ENCODE measurements around the gene BICC1.
A peak's percentile ranks its signal among the peaks of the same experiment; 100 is the strongest.

BICC1 gene

DNA sequence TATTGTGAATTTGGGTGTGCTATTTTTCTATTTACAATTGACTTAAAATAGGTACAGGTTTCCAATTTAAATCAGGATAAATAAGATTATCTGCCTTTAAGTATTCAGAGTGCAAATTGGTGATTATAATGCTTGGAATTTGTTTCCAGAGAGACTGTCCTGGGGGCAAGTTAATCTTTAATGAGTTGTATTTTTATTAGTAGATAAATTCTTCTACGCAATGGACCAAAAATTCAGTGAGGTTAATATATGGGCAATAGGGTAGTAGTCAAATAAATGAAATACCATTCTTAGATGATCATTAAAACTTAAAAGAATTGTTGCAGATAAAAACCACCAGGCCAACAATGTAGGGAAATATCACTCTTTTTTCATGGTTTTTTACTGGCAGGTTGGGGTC lies 3.4 kb downstream of the BICC1 start:
- FAIRE-seq: no peak
- DNase-seq (ENCODE audit: low spot score): no peak

DNA sequence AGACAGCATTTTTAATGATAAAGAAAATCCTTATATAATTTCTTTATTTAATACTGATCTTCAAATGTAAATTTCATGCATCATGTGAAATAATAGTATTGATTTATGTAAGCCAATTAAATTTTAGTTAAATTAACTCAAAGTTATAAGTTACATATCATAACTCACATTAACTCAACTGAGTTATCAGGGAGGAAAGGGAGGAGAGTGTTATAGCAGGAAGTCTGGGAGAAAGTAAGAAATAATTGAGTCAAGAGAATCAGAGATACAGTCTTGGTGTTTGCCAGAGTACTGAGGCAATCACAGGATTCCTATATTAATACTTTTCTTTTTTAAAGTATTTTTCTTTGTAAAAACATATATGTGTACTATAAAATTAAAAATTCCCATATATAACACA lies 4.0 kb downstream of the BICC1 start:
- FAIRE-seq (no peak), DNase-seq (ENCODE audit: low spot score) (no peak)

DNA sequence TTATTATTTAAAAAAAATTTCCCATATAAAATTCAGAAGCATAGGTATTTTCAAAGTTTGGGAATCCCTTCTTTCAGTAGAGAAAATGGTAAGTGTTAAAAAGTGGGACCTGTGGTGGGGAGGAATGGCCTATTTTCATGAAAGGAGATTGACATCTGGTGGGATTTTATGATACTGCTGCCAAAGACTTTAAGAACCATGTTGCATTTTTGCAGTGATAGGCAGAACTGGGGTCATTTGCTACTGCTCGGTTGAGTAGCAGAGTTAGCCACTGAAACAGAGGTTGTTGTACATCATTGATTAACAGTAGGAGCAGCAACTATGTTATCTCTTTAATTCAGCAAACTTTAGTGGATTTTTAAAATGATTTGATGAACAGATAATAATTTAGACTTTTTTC lies 4.4 kb downstream of the BICC1 start:
- DNase-seq (ENCODE audit: low spot score): no peak

DNA sequence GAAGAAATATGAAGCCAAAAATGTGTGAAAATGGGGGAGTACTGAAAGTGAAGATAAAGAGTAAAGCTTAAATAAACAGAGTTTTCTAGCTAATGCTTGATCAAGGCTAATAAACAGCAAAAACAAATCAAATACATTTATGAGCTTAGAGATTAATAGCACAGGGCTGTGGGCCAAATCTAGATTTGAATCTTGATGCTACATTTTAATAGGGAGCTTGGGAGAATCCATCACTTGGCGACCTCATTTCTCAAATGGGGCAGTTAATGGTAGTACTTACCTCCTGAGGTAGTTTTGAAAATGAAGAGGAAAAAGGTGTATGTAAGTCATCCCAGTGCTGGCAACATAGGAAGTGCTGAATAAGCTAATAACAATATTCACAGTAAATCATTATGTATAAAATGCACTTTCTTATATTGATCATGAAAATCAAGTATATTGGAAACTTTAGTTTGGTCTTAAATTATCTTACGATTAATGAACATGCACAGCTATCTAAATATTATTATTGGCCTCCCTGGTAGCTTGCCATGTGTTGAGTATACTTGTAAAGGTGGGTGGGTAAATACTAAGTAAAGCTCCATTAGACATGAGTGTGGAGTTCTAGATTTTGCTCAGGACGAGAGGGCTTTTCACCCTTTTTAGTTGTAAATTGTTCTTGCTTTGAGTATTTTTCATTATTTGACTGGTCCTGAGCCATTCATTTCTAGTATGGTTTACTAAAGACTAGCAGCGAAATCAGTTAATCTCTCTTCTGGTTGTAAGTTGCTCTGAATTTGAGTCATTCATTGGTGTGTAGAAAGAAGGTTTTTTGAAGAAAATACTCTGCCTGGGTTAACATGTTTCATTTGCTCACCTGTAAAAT lies 5.1 kb downstream of the BICC1 start:
- DNase-seq (ENCODE audit: low spot score) (no peak), FAIRE-seq (no peak)

More for the DNA sequence above, 4.4 kb downstream of the BICC1 start:
- no peak for FAIRE-seq

DNA sequence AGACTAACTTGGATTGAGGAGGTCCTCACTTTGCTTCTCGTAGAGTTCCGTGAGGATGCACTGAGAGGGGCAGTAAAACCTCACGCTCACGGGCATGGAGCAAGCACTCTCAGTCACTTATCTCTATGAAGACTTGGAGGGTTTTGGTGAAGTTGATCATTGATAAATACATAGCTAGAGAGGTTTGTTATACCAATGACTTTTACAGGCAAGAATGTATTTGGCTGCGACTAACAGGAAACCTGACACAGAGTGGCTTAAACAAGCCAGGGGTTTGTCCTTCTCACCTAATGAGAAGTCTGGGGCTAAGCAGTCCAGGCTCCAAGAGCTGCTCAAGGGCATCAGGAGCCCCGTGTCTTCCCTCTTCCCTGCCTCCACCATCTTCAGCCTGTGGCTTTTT lies 6.1 kb downstream of the BICC1 start:
- FAIRE-seq (no peak), DNase-seq (ENCODE audit: low spot score) (no peak)

DNA sequence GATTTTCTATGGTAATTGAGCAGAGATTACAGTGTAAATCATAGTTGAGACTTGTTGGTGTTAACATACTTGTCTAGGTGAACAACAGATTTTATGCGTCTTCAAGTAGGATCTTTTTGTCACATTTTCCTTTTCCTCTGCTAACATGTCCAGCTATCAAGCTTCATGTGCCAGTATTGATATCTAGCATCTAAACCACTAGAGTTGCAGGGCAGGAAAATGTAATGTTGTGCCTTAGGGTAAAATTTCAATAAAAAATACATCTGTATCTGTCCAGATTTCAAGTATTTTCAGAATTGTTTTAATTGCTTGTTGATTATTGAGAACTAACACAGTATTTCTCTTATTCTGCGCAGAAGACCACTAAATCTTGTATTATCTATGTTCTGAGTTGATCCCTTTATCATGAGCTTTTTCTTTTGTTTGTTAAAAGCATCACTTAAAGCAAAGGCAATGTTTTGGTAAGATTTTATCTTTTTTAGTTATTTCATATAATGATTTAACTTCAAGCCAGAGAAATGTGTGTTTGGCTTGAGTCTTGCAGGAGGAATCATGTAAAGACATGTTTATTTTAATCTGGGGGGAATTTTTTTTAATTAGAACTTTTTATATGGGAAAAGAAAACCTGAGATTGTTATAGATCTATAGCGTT lies 16.5 kb downstream of the BICC1 start:
- DNase-seq (ENCODE audit: low spot score) (no peak), FAIRE-seq (no peak)

DNA sequence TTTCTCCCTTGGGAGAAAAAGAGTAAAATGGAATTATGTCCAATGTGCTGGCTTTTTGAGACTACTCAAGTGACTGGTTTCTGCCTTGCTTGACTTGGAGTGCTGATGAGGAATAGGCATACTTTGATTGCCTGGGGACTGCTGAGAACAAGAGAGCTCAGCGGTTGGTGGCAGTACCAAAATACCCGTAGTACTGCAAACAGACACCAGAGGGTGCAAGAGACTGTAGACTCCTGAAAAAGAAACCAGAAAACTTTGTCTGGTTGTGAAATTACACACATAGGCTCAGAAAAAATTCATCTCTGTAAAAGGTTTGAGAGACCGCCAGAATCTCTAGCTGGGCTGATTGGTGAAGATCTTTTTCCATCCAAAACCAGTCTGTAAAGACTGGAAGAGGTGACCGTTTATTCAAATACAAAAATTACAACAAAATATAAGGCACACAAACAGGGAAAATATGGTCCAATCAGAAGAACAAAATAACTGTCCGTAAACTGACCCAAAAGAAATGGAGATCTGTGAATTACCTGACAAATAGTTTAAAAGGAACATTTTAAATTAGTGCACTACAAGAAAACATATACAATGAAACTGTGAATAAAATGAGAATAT lies 18.5 kb downstream of the BICC1 start:
- DNase-seq (ENCODE audit: low spot score) (peak; percentile 35), FAIRE-seq (no peak)

DNA sequence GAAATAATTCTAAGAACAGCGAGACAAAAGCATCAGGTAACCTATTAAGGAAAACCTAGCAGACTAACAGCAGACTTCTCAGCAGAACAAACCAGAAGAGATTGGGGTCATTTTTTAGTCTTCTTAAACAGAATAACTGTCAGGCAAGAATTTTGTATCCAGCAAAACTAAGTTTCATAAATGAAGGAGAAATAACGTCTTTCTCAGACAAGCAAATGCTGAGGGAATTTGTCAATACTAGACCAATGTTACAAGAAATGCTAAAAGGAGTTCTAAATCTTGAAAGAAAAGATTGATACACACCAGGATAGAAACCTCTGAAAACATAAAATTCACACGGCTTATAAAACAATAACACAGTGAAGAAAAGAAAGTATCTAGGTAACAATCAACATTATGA lies 22.6 kb downstream of the BICC1 start:
- DNase-seq (ENCODE audit: low spot score) (no peak), FAIRE-seq (no peak)

DNA sequence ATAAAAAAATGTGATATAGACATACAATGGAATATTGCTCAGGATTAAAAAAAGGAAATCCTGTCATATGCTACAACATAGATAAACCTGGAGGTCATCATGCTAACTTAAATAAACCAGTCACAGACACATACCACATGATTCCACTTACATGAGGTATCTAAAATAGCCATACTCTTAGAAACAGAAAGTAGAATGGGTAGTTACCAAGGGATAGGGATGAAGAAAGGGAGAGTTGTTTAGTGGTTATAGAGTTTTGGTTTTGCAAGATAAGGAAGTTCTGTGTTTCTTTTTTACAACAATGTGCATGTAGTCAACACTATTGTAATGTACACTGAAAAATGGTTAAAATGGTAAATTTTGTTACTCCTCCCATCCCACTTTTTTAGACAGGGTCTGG lies 30.5 kb downstream of the BICC1 start:
- FAIRE-seq: no peak

DNA sequence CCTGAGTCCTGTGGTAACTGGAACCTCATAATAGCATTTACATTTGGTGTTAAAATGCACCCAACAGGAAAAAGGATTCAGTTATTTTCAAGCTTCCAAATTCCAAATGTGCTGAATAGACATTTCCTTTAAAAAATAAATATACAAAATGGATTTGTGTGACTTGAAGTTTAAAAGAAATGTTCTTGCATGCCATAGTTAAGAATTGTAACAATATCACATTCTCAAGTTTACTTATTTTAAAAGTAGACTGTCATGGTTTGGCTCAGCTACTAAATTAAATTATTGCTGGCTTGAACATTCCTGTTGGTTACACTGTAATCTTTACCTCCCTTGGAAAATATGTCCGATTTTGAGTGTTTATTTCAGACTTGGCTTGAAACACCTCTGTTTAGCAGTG lies 31.5 kb downstream of the BICC1 start:
- no peak for DNase-seq (ENCODE audit: low spot score)

More for the DNA sequence above, 30.5 kb downstream of the BICC1 start:
- no peak for DNase-seq (ENCODE audit: low spot score)

DNA sequence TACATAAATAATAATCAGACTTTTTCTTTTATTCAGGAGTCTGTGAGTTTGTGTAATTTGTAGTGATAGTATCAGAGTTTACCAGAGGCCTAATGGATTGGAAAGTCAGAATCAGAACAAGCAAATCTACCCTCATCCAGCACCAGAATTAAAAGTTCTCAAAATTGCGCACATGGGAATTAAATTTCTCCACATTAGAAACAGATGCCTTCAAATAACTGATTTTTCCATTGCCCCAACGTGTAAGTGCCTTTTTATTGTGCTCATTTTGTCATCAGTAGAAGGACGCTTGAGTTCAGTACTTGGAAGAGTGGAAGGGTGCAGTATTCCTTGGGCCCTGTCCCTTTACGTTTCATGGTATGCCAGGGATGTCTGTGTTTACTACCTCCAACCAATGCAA lies 32.8 kb downstream of the BICC1 start:
- DNase-seq (ENCODE audit: low spot score) (no peak), FAIRE-seq (no peak)

More for the DNA sequence above, 31.5 kb downstream of the BICC1 start:
- FAIRE-seq: no peak

DNA sequence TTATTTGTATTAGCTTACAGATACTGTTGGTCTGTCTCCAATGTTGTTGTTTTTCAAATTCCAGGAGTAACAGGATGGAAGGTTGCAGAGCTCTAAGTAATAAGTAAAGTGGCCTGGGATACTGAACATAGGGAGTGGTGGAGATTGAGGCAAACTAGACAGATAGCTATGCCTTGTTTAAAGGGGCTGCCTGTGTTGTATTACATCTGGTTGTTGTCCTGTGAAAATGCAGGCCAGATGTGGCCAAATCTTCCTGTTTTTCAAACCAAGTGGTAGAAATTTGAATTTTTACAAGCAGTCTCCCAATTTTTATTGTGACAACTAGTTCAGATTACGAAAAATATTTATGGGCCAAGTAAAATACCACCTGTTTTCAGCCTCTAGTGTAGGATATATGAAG lies 33.5 kb downstream of the BICC1 start:
- DNase-seq (ENCODE audit: low spot score) (no peak), FAIRE-seq (no peak)

DNA sequence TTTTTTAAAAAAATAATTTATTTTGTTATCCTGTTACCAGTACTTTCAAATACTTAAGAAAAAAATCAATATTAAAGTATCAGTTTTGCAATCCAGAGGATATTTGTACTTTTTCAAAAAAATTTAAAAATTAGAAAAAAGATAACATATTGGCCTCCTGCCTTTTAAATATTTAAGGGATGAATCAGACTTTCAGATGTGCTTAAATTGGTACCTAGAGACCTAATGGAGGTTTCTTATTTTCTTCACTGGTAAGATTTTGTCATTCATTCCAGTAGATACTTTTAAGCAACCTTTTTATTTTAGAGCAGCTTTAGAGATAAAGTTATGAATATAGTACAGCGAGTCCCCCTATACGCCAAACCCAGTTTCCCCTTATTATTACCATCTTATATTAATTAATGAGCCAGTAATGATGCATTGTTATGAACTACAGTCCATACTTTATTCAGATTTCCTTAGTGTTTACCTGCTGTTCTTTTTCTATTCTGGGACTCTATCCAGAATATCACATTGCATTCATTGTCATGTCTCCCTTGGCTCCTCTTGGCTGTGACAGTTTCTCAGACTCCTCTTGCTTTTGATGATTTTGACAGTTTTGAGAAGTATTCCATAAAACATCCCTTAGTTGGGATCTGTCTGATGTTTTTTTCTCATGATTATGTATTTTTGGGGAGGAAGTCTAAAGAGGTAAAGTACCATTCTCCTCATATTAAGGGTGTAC lies 34.2 kb downstream of the BICC1 start:
- DNase-seq (ENCODE audit: low spot score): no peak

DNA sequence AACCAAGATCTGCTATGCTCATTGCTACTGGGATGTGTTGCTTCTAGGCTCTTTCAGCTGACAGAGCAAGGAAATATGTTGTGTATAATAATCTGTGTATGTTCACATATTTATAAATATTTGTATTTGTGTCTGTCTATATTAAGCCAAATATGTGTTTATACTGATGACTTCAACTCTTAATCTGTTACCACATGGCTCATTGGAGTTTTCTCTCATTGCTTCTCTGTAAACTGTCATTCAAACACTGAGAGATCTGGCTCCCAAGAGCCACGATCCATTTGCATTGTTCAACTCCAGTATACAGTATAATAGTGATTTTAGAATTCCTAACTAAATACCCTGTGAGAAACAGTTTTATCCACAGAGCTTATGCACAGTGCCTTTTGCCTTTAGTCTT lies 35.3 kb downstream of the BICC1 start:
- FAIRE-seq: no peak
- no peak for DNase-seq (ENCODE audit: low spot score)

More for the DNA sequence above, 34.2 kb downstream of the BICC1 start:
- no peak for FAIRE-seq

DNA sequence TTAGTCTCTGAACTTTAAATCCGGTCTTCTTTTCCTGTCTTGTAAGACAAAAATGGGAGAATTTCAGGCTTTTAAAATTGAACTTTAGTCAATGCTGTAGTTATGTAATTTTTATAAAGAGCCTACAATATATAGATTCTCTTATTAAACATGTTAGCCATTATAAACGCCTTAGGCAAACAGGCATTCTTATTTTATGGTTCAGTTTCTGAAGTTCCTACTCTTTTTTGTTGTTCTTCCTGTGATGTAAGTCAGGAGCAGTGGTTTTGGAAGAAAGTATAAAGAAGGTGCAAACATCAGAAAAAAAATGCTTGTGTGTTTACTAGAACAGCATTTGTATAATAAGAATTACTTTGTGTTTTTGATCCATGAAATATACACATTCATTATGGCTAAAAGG lies 41.6 kb downstream of the BICC1 start:
- FAIRE-seq (no peak), DNase-seq (ENCODE audit: low spot score) (no peak)

DNA sequence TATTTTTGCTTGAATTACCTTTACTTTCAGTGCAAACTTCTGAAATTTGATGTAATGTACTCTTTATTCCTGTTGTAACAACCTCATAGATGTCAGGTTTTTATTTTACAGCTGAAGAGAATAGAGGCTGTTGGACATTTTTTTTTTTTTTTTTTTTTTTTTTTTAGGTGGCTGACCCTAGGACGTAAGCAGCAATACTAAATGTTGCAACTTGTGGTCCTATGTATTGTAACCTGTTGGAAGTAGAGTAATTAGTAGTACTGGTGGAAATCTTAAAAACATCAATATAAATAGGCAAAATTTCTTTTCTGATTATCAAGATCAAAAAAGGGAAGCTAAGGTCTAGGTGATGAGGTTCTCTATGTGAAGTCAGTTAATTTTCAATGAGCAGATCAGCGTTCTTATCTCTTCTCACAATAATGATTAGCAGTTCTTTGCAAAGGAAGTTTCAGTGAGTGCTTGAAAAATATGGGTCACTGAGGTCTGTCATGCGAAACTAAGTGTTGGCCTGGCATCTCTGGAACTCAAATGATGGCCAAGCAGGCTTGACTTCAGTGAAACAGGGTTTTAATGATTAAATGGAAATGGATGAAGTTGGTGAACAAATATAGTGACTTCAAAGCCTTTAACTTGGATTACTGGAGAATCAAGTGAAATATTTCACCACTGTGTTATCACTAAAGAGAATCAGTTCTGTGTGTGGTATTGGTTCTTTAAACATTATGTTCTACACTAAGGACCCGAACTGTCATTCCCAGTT lies 42.7 kb downstream of the BICC1 start:
- no peak for FAIRE-seq
- DNase-seq (ENCODE audit: low spot score): no peak

DNA sequence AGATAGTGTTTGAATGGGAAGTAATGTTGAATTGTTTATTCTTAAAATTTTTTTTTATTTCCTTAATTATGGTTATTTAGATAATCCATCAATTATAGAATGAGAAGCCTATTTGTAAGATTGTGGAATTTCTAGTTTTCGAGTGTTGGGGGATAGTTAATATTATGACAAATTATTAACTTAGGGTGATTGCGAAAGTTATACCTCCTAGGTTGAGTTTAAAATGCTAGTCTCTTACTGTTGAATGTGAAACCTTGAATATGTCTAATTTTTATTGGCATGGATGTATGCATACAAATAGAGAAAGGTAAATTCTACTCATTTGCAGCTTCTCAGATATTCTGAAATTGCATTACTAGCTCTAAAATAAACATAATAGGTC lies 43.2 kb downstream of the BICC1 start:
- FAIRE-seq: no peak
- DNase-seq (ENCODE audit: low spot score): no peak

DNA sequence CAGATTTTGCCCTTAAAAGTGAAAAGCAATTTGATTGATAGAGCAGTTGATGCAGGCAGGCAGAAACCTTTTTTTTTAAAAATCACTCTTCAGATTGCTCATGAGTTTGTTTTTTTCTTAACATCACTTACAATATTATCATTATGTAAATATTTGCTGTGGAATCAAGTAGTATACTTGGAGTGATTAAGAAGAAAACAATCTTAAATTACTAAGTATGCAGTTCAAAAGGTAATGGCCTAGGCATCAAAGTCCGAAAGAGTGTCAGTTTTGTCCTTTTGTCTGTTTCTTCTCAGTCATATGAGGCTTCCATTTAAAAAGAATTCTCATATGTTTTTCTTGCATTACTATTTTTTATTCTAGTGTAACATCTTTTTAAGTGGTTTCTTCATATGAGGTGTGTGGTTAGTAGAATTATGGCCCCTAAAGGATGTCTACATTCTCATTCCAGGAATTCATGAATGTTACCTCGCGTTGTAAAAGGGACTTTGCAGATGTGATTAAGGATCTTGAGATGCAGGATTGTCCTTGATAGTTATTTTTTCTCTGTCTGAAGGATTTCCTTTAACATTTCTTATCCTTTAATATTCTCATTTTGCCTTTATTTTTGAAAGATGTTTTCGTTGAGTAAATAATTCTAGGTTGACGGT lies 44.0 kb downstream of the BICC1 start:
- no peak for FAIRE-seq
- no peak for DNase-seq (ENCODE audit: low spot score)

DNA sequence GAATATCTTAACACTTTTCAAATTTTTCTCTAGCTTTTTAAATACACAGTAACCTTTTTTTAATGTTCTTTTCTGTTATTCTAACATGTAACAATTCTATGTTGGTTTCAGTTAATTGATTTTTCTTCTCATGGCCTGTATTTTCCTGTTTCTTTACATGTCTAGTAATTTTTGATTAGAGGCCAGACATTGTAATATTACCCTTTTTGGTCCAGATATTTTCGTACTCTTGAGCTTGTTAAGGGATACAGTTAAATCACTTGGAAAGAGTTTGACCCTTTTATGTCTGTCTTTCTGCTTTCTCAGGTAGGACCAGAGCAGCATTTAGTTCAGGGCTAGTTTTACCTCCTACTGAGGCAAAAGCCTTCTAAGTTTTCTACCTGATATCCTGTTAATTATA lies 45.0 kb downstream of the BICC1 start:
- no peak for DNase-seq (ENCODE audit: low spot score)
- FAIRE-seq: no peak

DNA sequence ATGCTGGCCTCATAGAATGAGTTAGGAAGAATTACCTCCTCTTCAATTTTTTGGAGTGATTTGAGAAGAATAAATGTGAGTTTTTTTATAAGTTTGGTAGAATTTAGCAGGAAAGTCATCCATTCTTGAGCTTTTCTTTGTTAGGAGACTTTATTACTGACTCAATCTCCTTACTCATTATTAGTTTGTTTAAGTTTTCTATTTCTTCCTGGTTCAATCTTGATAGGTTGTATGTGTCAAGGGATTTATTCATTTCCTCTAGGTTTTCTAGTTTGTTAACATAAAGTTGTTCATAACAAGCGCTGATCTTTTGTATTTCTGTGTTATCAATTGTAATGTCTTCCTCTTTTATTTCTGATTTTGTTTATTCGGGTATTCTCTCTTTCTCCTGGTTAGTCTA lies 47.4 kb downstream of the BICC1 start:
- DNase-seq (ENCODE audit: low spot score): no peak
- FAIRE-seq: no peak

DNA sequence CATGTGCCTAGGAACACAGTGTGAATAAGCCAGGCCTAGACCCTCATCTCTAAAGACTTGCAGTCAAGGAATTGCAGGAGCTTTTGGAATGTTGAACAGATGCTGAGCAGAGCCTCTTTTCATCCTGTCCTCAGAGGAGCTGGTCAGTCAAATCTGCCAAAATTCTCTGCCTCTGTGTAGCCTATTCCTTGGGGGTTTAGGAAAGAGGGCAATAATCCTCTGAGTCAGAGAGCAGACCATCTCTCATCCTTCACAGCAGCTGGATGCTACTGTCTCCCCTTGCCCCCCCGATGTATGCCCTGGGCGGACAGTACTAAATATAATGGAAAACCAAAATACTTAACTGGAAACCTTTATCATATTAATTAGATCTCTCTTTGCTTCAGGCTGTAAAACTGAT lies 52.6 kb downstream of the BICC1 start:
- FAIRE-seq: no peak
- DNase-seq (ENCODE audit: low spot score): no peak

Data from urothelium cell line (cell line).